Calu3 (cell line): ENCODE results near the gene ZAR1L. TPM values are rescaled to one million over a fixed set of nuclear protein-coding genes. Genes with fewer than 3 reads are reported as not detected.

Experiments
- BruUV-seq: library from RNA; stranded (reverse); fragments of 400-500 nt; replicated peaks from 2 replicates; lab custom pipeline; 2021; lab: Mats Ljungman, UMichigan
- CTCF ChIA-PET: fragments of 300-600 bp; sonication (Branson Sonifier 250); formaldehyde crosslinking; loops from one replicate; lab custom pipeline; 2022; ENCODE audit warnings: antibody characterized with exemption; lab: Charles Lee
- DNase-seq: peaks from one replicate; pipeline ENCODE4 v3.0.0; 2022
- H3K27ac Mint-ChIP-seq: one replicate; pipeline ENCODE4 v1.8.0; 2022; ENCODE audit warnings: mixed read lengths; ENCODE audit not compliant: unreplicated experiment
- H3K27me3 Mint-ChIP-seq: one replicate; pipeline ENCODE4 v1.8.0; 2022; ENCODE audit warnings: mixed read lengths; ENCODE audit not compliant: unreplicated experiment
- H3K36me3 Mint-ChIP-seq: one replicate; pipeline ENCODE4 v1.8.0; 2022; ENCODE audit warnings: mild to moderate bottlenecking, moderate library complexity, mixed read lengths; ENCODE audit not compliant: insufficient read depth, unreplicated experiment
- H3K4me1 Mint-ChIP-seq: one replicate; pipeline ENCODE4 v1.8.0; 2022; ENCODE audit warnings: mild to moderate bottlenecking, low read depth, mixed read lengths; ENCODE audit not compliant: unreplicated experiment
- H3K4me3 Mint-ChIP-seq: one replicate; pipeline ENCODE4 v1.8.0; 2022; ENCODE audit warnings: mild to moderate bottlenecking, low read depth, moderate library complexity, mixed read lengths; ENCODE audit not compliant: unreplicated experiment
- H3K9me3 Mint-ChIP-seq: one replicate; pipeline ENCODE4 v1.8.0; 2022; ENCODE audit warnings: low read depth, mixed read lengths; ENCODE audit not compliant: unreplicated experiment
- CTCF ChIP-seq: fragments of 200-600 bp; IDR thresholded peaks from one replicate; pipeline ENCODE4 v1.8.0; 2022; ENCODE audit warnings: antibody characterized with exemption; ENCODE audit not compliant: unreplicated experiment
- intact Hi-C: fragments of 100-400 bp; cut with micrococcal nuclease; formaldehyde crosslinking; loops from one replicate; pipeline ENCODE4 v1.10.0; 2022; ENCODE audit not compliant: unreplicated experiment
- total RNA-seq: library from RNA; stranded (reverse); gene quantifications from 2 replicates; pipeline ENCODE4 v1.2.3, GENCODE V29; 2022

ZAR1L gene
- total RNA-seq, 1 experiment from 2014 or later: not detected

- intact Hi-C loops: no loop called here
- no TSS peak for BruUV-seq
- H3K9me3 Mint-ChIP-seq: no peaks in the 10 kb centered on the region
Measured at GRCh38 chr13:32256243-32256642, 58.9 kb downstream of the ZAR1L start.

GRCh38 chr13:32255724-32256109 is 59.4 kb downstream of the ZAR1L start:
- no peak for TF ChIP-seq CTCF
- peaks cover 11% of the 10 kb centered on the region for H3K4me1 Mint-ChIP-seq

More at GRCh38 chr13:32256243-32256642, 58.9 kb downstream of the ZAR1L start:
- no peak for TF ChIP-seq CTCF
- no peaks in the 10 kb centered on the region for H3K36me3 Mint-ChIP-seq
- DNase-seq: no peak
- H3K27me3 Mint-ChIP-seq: no peaks in the 10 kb centered on the region
- CTCF ChIA-PET: interaction anchor here (0.8 kb wide), 1 partner anchor 9 kb away, joined by 3 read pairs; no protein-coding TSS in a partner anchor
- H3K27ac Mint-ChIP-seq: no peak overlapping the region
- no peak overlapping the region for H3K4me3 Mint-ChIP-seq
- peaks cover 11% of the 10 kb centered on the region for H3K4me1 Mint-ChIP-seq

GRCh38 chr13:32254916-32255723 is 60.0 kb downstream of the ZAR1L start:
- no peaks in the 10 kb centered on the region for H3K27me3 Mint-ChIP-seq
- intact Hi-C loops: no loop called here
- CTCF ChIA-PET: interaction anchor here (0.5 to 1.6 kb wide), 2 partner anchors 8 to 1496 kb away, joined by 3 read pairs; no protein-coding TSS in a partner anchor
- no peak for DNase-seq
- no TSS peak for BruUV-seq
- peaks cover 11% of the 10 kb centered on the region for H3K4me1 Mint-ChIP-seq
- no peak overlapping the region for H3K4me3 Mint-ChIP-seq
- H3K9me3 Mint-ChIP-seq: no peaks in the 10 kb centered on the region
- no peak overlapping the region for H3K27ac Mint-ChIP-seq
- no peak for TF ChIP-seq CTCF
- H3K36me3 Mint-ChIP-seq: no peaks in the 10 kb centered on the region

More at GRCh38 chr13:32255724-32256109, 59.4 kb downstream of the ZAR1L start:
- CTCF ChIA-PET: interaction anchor here (0.5 to 1.6 kb wide), 2 partner anchors 9 to 1496 kb away, joined by 3 read pairs; no protein-coding TSS in a partner anchor
- intact Hi-C loops: no loop called here
- DNase-seq: no peak
- Mint-ChIP-seq H3K36me3 (no peaks in the 10 kb centered on the region), H3K9me3 (no peaks in the 10 kb centered on the region), H3K4me3 (no peak overlapping the region), H3K27me3 (no peaks in the 10 kb centered on the region), H3K27ac (no peak overlapping the region)
- no TSS peak for BruUV-seq

- H3K4me1 Mint-ChIP-seq: peaks cover 11% of the 10 kb centered on the region
- H3K9me3 Mint-ChIP-seq: no peaks in the 10 kb centered on the region
- no peaks in the 10 kb centered on the region for H3K36me3 Mint-ChIP-seq
- no peak overlapping the region for H3K27ac Mint-ChIP-seq
- CTCF ChIA-PET: interaction anchor here (1.6 kb wide), 1 partner anchor 7 kb away, joined by 3 read pairs; no protein-coding TSS in a partner anchor
- no TSS peak for BruUV-seq
- no peak for TF ChIP-seq CTCF
- DNase-seq: no peak
- H3K27me3 Mint-ChIP-seq: no peaks in the 10 kb centered on the region
- intact Hi-C loops: no loop called here
- no peak overlapping the region for H3K4me3 Mint-ChIP-seq
Measured at GRCh38 chr13:32254416-32254815, 60.7 kb downstream of the ZAR1L start.
